H1 (cell line): ENCODE results near the gene GLRX5. TPM values are rescaled to one million over a fixed set of nuclear protein-coding genes. Genes with fewer than 3 reads are reported as not detected.
"Not testable (repeated sequence)": the region's sequence is repeated elsewhere in the genome, so short reads cannot be mapped to it uniquely, and the experiment has no call there.

ENCODE experiments used
- CTCF ChIA-PET: fragments of 300-600 bp; sonication (Branson Sonifier 250); formaldehyde crosslinking; loops from one replicate; lab custom pipeline; 2021; ENCODE audit not compliant: partially characterized antibody; lab: Charles Lee
- POLR2A ChIA-PET: fragments of 300-600 bp; sonication (Branson Sonifier 250); formaldehyde crosslinking; loops from one replicate; lab custom pipeline; 2021; ENCODE audit warnings: inconsistent platforms; ENCODE audit not compliant: partially characterized antibody; lab: Charles Lee
- DNase-seq, 2 experiments: peaks; one replicate each; pipeline versions ENCODE4 v3.0.0 to v3.0.0-alpha.2; 2010 to 2022; ENCODE audit warnings: low spot score in 2 of 2, low read depth in 1 of 2, mixed read lengths in 1 of 2
- FAIRE-seq: peaks from 2 replicates; lab custom pipeline; 2011; peaks lifted over from hg19 to GRCh38; lab: Jason Lieb, UNC
- H2AFZ ChIP-seq: 2 replicates; pipeline ENCODE4 v1.8.1; 2012; ENCODE audit warnings: low read length, inconsistent platforms
- H2AK5ac ChIP-seq: 2 replicates; pipeline ENCODE4 v1.6.1; 2013; ENCODE audit warnings: low read depth, low read length
- H2BK120ac ChIP-seq: replicated peaks from 2 replicates; pipeline ENCODE3; 2013; ENCODE audit warnings: low read depth, low read length, inconsistent platforms
- H2BK12ac ChIP-seq: 2 replicates; pipeline ENCODE4 v1.6.1; 2013; ENCODE audit warnings: low read depth, low read length
- H2BK15ac ChIP-seq: 2 replicates; pipeline ENCODE4 v1.6.1; 2013; ENCODE audit warnings: low read length
- H2BK20ac ChIP-seq: 2 replicates; pipeline ENCODE4 v1.6.1; 2013; ENCODE audit warnings: low read length
- H2BK5ac ChIP-seq: 2 replicates; pipeline ENCODE4 v1.6.1; 2013; ENCODE audit warnings: low read depth, low read length
- H3K14ac ChIP-seq: 2 replicates; pipeline ENCODE4 v1.6.1; 2013; ENCODE audit warnings: inconsistent platforms; ENCODE audit not compliant: insufficient read length
- H3K18ac ChIP-seq: 2 replicates; pipeline ENCODE4 v1.6.1; 2013; ENCODE audit warnings: low read length; ENCODE audit errors: extremely low read depth
- H3K23ac ChIP-seq: 2 replicates; pipeline ENCODE4 v1.6.1; 2013; ENCODE audit warnings: inconsistent platforms; ENCODE audit not compliant: insufficient read length
- H3K23me2 ChIP-seq: 2 replicates; pipeline ENCODE4 v1.6.1; 2013; ENCODE audit warnings: low read depth, low read length
- H3K27ac ChIP-seq: 2 replicates; pipeline ENCODE4 v1.6.1; 2011; ENCODE audit warnings: low read depth, low read length, inconsistent platforms
- H3K27me3 ChIP-seq, 4 experiments: replicated peaks in 1 of 4; 1 replicate in 1 of 4; 2 replicates in 3 of 4; pipeline versions ENCODE4 v1.6.1 to v1.8.1; 2011 to 2013; ENCODE audit warnings: low read length in 3 of 4, mild to moderate bottlenecking in 3 of 4, inconsistent platforms in 2 of 4, mixed read lengths in 2 of 4, moderate library complexity in 1 of 4; ENCODE audit not compliant: control insufficient read depth in 3 of 4, insufficient read depth in 3 of 4; ENCODE audit errors: extremely low read depth in 1 of 4
- H3K36me3 ChIP-seq, 4 experiments: 2 replicates each; pipeline versions ENCODE4 v1.6.1 to v1.8.1; 2011 to 2013; ENCODE audit warnings: mild to moderate bottlenecking in 4 of 4, low read length in 3 of 4, moderate library complexity in 2 of 4, control low read depth in 1 of 4, inconsistent platforms in 1 of 4; ENCODE audit not compliant: insufficient read depth in 4 of 4, control insufficient read depth in 2 of 4
- H3K4ac ChIP-seq: replicated peaks from 2 replicates; pipeline ENCODE3; 2013; ENCODE audit warnings: low read length, low read depth, mixed read lengths, inconsistent platforms; ENCODE audit not compliant: insufficient read length
- H3K4me1 ChIP-seq, 4 experiments: replicated peaks in 1 of 4; 1 replicate in 1 of 4; 2 replicates in 3 of 4; pipeline versions ENCODE4 v1.6.1 to v1.8.1; 2011 to 2013; ENCODE audit warnings: low read length in 3 of 4, inconsistent platforms in 2 of 4, mixed read lengths in 1 of 4; ENCODE audit not compliant: insufficient read depth in 4 of 4, control insufficient read depth in 3 of 4
- H3K4me2 ChIP-seq, 2 experiments: 2 replicates each; pipeline versions ENCODE4 v1.6.1 to v1.8.1; 2011 to 2013; ENCODE audit warnings: low read depth in 2 of 2, low read length in 2 of 2, control low read depth in 1 of 2, inconsistent platforms in 1 of 2, mild to moderate bottlenecking in 1 of 2; ENCODE audit not compliant: insufficient read depth in 1 of 2
- H3K4me3 ChIP-seq, 4 experiments: fragments of 200-600, 300-600 bp in 1 of 4; sonication (generic), shearing (Covaris generic), sonication (Bioruptor Twin) in 1 of 4; 2 replicates each; pipeline versions ENCODE4 v1.5.1 to v1.8.1; 2011 to 2016; ENCODE audit warnings: low read length in 4 of 4, low read depth in 3 of 4, control low read depth in 2 of 4, inconsistent platforms in 2 of 4, mild to moderate bottlenecking in 2 of 4, mixed read lengths in 1 of 4, moderate library complexity in 1 of 4; ENCODE audit not compliant: insufficient read depth in 2 of 4; ENCODE audit errors: extremely low read depth in 1 of 4
- H3K56ac ChIP-seq: replicated peaks from 2 replicates; pipeline ENCODE3; 2013; ENCODE audit warnings: low read depth, mild to moderate bottlenecking, mixed read lengths, low read length, inconsistent platforms; ENCODE audit not compliant: insufficient read length
- H3K79me1 ChIP-seq: 2 replicates; pipeline ENCODE4 v1.6.1; 2013; ENCODE audit warnings: low read depth, low read length, control low read depth
- H3K79me2 ChIP-seq, 2 experiments: 2 replicates each; pipeline versions ENCODE4 v1.6.1 to v1.8.1; 2012 to 2013; ENCODE audit warnings: low read length in 2 of 2, mild to moderate bottlenecking in 2 of 2, inconsistent platforms in 1 of 2; ENCODE audit not compliant: insufficient read depth in 2 of 2, control insufficient read depth in 1 of 2
- H3K9ac ChIP-seq, 4 experiments: replicated peaks in 1 of 4; 1 replicate in 1 of 4; 2 replicates in 3 of 4; pipeline versions ENCODE4 v1.6.1 to v1.8.1; 2011 to 2013; ENCODE audit warnings: low read depth in 3 of 4, low read length in 3 of 4, control low read depth in 2 of 4, mild to moderate bottlenecking in 2 of 4, moderate library complexity in 2 of 4, inconsistent platforms in 1 of 4; ENCODE audit errors: extremely low read depth in 1 of 4
- H3K9me3 ChIP-seq, 2 experiments: 2 replicates each; pipeline versions ENCODE4 v1.6.1 to v1.8.1; 2012 to 2013; ENCODE audit warnings: mild to moderate bottlenecking in 2 of 2, moderate library complexity in 2 of 2, control low read depth in 1 of 2, inconsistent platforms in 1 of 2, low read depth in 1 of 2, low read length in 1 of 2, mixed read lengths in 1 of 2; ENCODE audit not compliant: insufficient read depth in 2 of 2
- H4K20me1 ChIP-seq, 2 experiments: replicated peaks in 1 of 2; 2 replicates each; pipeline versions ENCODE3 to v1.8.1; 2011 to 2013; ENCODE audit warnings: inconsistent platforms in 2 of 2, low read length in 2 of 2, mild to moderate bottlenecking in 1 of 2; ENCODE audit not compliant: insufficient read depth in 2 of 2, control insufficient read depth in 1 of 2
- H4K5ac ChIP-seq: 2 replicates; pipeline ENCODE4 v1.6.1; 2013; ENCODE audit warnings: low read length, low read depth, mixed read lengths, inconsistent platforms; ENCODE audit not compliant: insufficient read length
- H4K8ac ChIP-seq: 2 replicates; pipeline ENCODE4 v1.8.0; 2013; ENCODE audit warnings: mild to moderate bottlenecking, moderate library complexity, low read length, inconsistent platforms; ENCODE audit not compliant: insufficient read depth; ENCODE audit errors: extremely low read depth
- H4K91ac ChIP-seq: replicated peaks from 2 replicates; pipeline ENCODE3; 2013; ENCODE audit warnings: low read length, mixed read lengths, inconsistent platforms; ENCODE audit not compliant: insufficient read length
- TCF12 ChIP-seq: IDR thresholded peaks from 2 replicates; pipeline ENCODE4 v1.6.1; 2011; ENCODE audit warnings: low read depth, mild to moderate bottlenecking, low read length
- WGBS, 2 experiments: shearing (Covaris generic) in 1 of 2; methylation state at CpG; one replicate each; pipeline versions ENCODE4 v1.1.6 to v1.1.7; 2013 to 2015; ENCODE audit warnings: low lambda C conversion rate in 2 of 2, mixed read lengths in 2 of 2, inconsistent platforms in 1 of 2, low coverage in 1 of 2, missing lambda C conversion rate in 1 of 2; ENCODE audit not compliant: insufficient replicate concordance in 2 of 2, insufficient coverage in 1 of 2, insufficient read length in 1 of 2; ENCODE audit errors: extremely low coverage in 1 of 2, missing lambda C conversion rate in 1 of 2; 5-methylcytosine and 5-hydroxymethylcytosine counted together
- polyA plus RNA-seq, 7 experiments: library from polyadenylated mRNA; depleted of rRNA in 3 of 7; stranded (reverse) in 5 of 7; unstranded in 2 of 7; fragments of >200 nt in 5 of 7; fragments of 200-250 nt in 2 of 7; gene quantifications; 1 replicate in 5 of 7; 2 replicates in 1 of 7; 4 replicates in 1 of 7; pipeline versions ENCODE4 v1.2.1 to v1.2.3, GENCODE V29; 2011 to 2013; ENCODE audit warnings: missing spikeins in 2 of 7, mixed read lengths in 2 of 7
- total RNA-seq: library from RNA; stranded (reverse); fragmentation: NEBNext Ultra II Directional; extraction: Animal tissue kit (Norgen Biotek cat#: 25700); gene quantifications from 2 replicates; pipeline ENCODE4 v1.2.1, GENCODE V29; 2021

GLRX5 gene
- total and polyA plus RNA-seq, 2 of the 8 experiments (the other 6 are each of a cell fraction or from before 2014, with no cell fraction given) = 70.1 to 88.8 TPM

GRCh38 chr14:95577870-95578269 lies 43.0 kb downstream of the GLRX5 start (continued):
- no peak for TF ChIP-seq TCF12

DNA sequence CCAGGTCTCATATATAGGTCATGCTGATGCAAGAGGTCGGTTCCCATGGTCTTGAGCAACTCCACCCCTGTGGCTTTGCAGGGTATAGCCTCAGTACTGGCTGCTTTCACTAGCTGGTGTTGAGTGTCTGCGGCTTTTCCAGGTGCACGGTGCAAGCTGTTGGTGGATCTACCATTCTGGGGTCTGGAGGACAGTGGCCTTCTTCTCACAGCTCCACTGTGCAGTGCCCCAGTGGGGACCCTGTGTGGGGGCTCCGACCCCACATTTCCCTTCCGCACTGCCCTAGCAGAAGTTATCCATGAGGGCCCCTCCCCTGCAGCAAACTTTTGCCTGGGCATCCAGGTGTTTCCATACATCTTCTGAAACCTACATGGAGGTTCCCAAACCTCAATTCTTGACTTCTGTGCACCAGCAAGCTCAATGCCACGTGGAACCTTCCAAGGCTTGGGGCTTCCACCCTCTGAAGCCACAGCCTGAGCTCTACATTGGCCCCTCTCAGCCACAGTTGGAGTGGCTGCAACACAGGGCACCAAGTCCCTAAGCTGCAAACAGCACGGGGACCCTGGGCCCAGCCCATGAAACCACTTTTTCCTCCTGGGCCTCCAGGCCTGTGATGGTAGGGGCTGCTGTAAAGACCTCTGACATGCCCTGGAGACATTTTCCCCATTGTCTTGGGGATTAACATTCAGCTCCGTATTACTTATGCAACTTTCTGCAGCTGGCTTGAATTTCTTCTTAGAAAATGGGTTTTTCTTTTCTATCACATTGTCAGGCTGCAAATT lies 49.2 kb downstream of the GLRX5 start:
- 87% methylated on average over 7 of the region's 8 CpGs; no CpG with 5 or more reads in 1 of the 2 experiments for WGBS, 2 experiments
- H3K27me3 ChIP-seq, H2BK15ac ChIP-seq, H3K4me1 ChIP-seq, H3K36me3 ChIP-seq, H3K4me3 ChIP-seq, H3K79me1 ChIP-seq, H3K79me2 ChIP-seq, H4K8ac ChIP-seq, H4K20me1 ChIP-seq, H3K56ac ChIP-seq, H2BK12ac ChIP-seq, H3K4ac ChIP-seq, POLR2A ChIA-PET, H3K23me2 ChIP-seq, H2AFZ ChIP-seq, FAIRE-seq, H3K9ac ChIP-seq, H3K14ac ChIP-seq, H3K4me2 ChIP-seq, H3K18ac ChIP-seq, DNase-seq, H4K91ac ChIP-seq, H2AK5ac ChIP-seq, H3K23ac ChIP-seq, H2BK20ac ChIP-seq, H2BK120ac ChIP-seq, H2BK5ac ChIP-seq, H3K27ac ChIP-seq, H4K5ac ChIP-seq: not testable (repeated sequence)
- CTCF ChIA-PET = interaction anchor here (0.8 to 1.1 kb wide), 2 partner anchors 8 to 415 kb away, joined by 3 read pairs; no protein-coding TSS in a partner anchor
- peaks cover 15 to 25% of the 10 kb centered on the region in 2 experiments; a peak in 3 of 4 replicates for H3K9me3 ChIP-seq
